BLaER1 treated with 17β-estradiol and CSF1 and Interleukin-3, amounts not matched to agents 10 nM and 100 nM (cell line): Measurements from ENCODE around the gene POLH.
"Not testable (repeated sequence)": the region's sequence is repeated elsewhere in the genome, so short reads cannot be mapped to it uniquely, and the experiment has no call there.

Source experiments
- H3K27ac ChIP-seq, 11 experiments: shearing (Covaris generic); formaldehyde crosslinking; 2 replicates each; pipeline ENCODE4 v1.8.1; 2022
- H3K27me3 ChIP-seq, 11 experiments: shearing (Covaris generic); formaldehyde crosslinking; 2 replicates each; pipeline ENCODE4 v1.8.1; 2022
- H3K36me3 ChIP-seq, 11 experiments: shearing (Covaris generic); formaldehyde crosslinking; 2 replicates each; pipeline ENCODE4 v1.8.1; 2022
- H3K4me1 ChIP-seq, 10 experiments: shearing (Covaris generic); formaldehyde crosslinking; 2 replicates each; pipeline ENCODE4 v1.8.1; 2022
- H3K4me2 ChIP-seq, 11 experiments: shearing (Covaris generic); formaldehyde crosslinking; 2 replicates each; pipeline ENCODE4 v1.8.1; 2022
- H3K4me3 ChIP-seq, 10 experiments: shearing (Covaris generic); formaldehyde crosslinking; 2 replicates each; pipeline ENCODE4 v1.8.1; 2022
- H3K9ac ChIP-seq, 11 experiments: shearing (Covaris generic); formaldehyde crosslinking; 2 replicates each; pipeline ENCODE4 v1.8.1; 2022
- H3K9me3 ChIP-seq, 11 experiments: shearing (Covaris generic); formaldehyde crosslinking; replicated peaks in 1 of 11; 2 replicates each; pipeline ENCODE4 v1.8.1; 2022
- H4K20me1 ChIP-seq, 11 experiments: shearing (Covaris generic); formaldehyde crosslinking; 2 replicates each; pipeline ENCODE4 v1.8.1; 2022
- Cebpa-rat ChIP-seq, 11 experiments: shearing (Covaris generic); IDR thresholded peaks; 2 replicates each; pipeline ENCODE4 v1.8.1; 2022

Gene POLH

DNA sequence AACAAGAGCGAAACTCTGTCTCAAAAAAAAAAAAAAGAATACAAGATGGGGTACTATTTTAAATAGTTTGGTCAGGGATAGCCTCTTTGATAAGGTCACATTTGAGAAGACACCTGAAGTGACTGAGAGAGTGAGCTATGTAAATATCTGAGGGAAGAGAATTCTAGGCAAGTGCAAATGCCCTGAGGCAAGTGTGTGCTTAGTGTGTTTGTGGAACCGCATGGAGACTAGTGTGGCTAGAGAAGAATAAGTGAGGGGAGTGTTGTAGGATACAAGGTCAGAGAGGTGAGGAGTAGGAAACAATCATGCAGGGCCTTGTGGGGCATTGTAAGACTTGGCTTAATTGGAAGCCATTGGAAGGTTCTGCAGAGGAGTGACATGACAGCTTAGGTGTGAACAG lies 72.3 kb downstream of the POLH start:
- H3K27me3 ChIP-seq = no peaks in the 10 kb centered on the region
- H3K36me3 ChIP-seq = peaks cover 0 to 16% (median 5%) of the 10 kb centered on the region in 11 experiments; a peak in 8 of 22 replicates
- no peak overlapping the region for H3K27ac ChIP-seq
- no peak for TF ChIP-seq Cebpa-rat (IDR thresholded peaks at IDR 0.05)
- H3K9me3 ChIP-seq = no peaks in the 10 kb centered on the region
- peaks cover 0 to 4% (median 0%) of the 10 kb centered on the region in 10 experiments; a peak in 1 of 20 replicates for H3K4me1 ChIP-seq
- peaks cover 0 to 17% (median 10%) of the 10 kb centered on the region in 11 experiments; a peak in 17 of 22 replicates for H4K20me1 ChIP-seq
- H3K4me3 ChIP-seq = no peak overlapping the region
- no peak overlapping the region for H3K4me2 ChIP-seq
- H3K9ac ChIP-seq = no peak overlapping the region

DNA sequence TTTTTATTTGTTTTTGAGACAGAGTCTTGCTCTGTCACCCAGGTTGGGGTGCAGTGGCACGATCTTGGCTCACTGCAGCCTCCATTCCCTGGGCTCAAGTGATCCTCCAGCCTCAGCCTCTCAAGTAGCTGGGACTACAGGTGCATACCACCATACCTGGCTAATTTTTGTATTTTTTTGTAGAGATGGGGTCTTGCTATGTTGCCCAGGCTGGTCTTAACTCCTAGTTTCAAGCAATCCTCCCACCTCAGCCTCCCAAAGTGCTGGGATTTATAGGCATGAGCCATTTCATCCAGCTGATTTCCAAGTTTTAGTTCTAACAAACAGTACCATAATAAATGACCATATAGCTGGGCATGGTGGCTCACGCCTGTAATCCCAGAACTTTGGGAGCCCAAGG lies 76.8 kb downstream of the POLH start:
- not testable (repeated sequence) for H3K4me2 ChIP-seq, H3K36me3 ChIP-seq, H3K4me1 ChIP-seq, H3K27me3 ChIP-seq, H3K27ac ChIP-seq, H3K9ac ChIP-seq, H3K4me3 ChIP-seq, H3K9me3 ChIP-seq, H4K20me1 ChIP-seq

DNA sequence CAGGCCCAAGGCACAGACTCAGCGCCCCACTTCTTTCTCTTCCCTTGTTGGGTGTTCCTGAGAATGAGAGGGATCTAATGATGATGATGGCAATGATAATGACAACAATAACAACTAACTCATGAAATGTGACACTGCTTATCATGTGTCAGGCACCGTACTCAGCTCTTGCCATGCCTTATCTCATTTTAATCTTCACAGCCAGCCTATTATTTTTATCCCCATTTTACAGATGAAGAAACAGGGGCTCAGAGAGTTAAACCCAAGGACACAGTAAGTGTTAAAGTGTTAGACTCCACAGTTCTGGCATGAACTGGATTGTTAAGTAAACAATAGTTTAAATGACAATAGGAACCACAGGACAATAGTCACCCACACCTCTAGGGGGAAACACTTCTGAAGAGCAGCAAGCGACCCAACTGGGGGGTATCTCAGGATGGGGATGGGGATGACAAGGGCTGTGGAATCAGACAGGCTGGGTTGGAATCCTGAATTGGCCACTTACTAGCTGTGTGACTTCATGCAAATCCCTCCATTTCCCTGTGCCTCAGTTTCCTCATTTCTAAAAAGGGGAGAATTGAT lies 81.3 kb downstream of the POLH start:
- Histone ChIP-seq H3K9me3 (peaks cover 27 to 44% (median 33%) of the 10 kb centered on the region in 11 experiments), H4K20me1 (no peaks in the 10 kb centered on the region), H3K4me3 (no peak overlapping the region), H3K27me3 (no peaks in the 10 kb centered on the region), H3K9ac (no peak overlapping the region), H3K27ac (no peak overlapping the region), H3K4me1 (peaks cover 0 to 7% (median 4%) of the 10 kb centered on the region in 10 experiments; a peak in 5 of 20 replicates), H3K36me3 (peaks cover 0 to 8% (median 0%) of the 10 kb centered on the region in 11 experiments; a peak in 2 of 22 replicates), H3K4me2 (no peak overlapping the region)
- TF ChIP-seq Cebpa-rat (IDR thresholded peaks at IDR 0.05) = no peak

DNA sequence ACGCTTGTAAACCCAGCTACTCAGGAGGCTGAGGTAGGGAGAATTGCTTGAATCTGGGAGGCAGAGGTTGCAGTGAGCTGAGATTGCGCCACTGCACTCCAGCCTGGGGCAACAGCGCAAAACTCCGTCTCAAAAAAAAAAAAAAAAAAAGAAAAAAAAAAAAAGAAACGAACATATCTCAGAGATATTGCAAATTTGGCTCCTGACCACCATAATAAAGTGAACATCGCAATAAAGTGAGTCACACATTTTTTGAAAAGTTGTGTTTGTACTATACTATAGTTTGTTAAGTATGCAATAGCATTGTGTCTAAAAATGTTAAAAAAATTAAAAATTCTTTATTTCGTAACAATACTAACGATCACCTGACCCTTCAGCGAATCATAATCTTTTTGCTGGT lies 82.2 kb downstream of the POLH start:
- peaks cover 0 to 8% (median 0%) of the 10 kb centered on the region in 11 experiments; a peak in 2 of 22 replicates for H3K36me3 ChIP-seq
- no peak for TF ChIP-seq Cebpa-rat (IDR thresholded peaks at IDR 0.05)
- peaks cover 27 to 44% (median 33%) of the 10 kb centered on the region in 11 experiments for H3K9me3 ChIP-seq
- H4K20me1 ChIP-seq = no peaks in the 10 kb centered on the region
- H3K9ac ChIP-seq = no peak overlapping the region
- H3K27ac ChIP-seq = no peak overlapping the region
- H3K4me2 ChIP-seq = no peak overlapping the region
- peaks cover 0 to 7% (median 4%) of the 10 kb centered on the region in 10 experiments; a peak in 4 of 20 replicates for H3K4me1 ChIP-seq
- H3K27me3 ChIP-seq = no peaks in the 10 kb centered on the region
- H3K4me3 ChIP-seq = no peak overlapping the region

DNA sequence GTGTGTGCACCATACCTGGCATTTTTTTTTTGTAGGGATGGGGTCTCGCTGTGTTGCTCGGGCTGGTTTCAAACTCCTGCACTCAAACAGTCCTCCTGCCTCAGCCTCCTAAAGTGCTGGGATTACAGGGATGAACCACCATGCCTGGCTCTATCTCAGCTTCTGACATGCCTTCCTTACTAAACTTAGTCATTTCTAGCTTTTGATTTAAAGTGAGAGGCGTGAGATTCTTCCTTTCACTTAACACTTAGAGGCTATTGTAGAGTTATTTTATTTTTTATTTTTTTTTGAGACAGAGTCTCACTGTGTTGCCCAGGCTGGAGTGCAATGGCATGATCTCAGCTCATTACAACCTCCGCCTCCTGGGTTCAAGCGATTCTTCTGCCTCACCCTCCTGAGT lies 87.0 kb downstream of the POLH start:
- H3K27me3 ChIP-seq, H3K36me3 ChIP-seq, H3K9ac ChIP-seq, H3K27ac ChIP-seq, H3K4me3 ChIP-seq, H3K4me2 ChIP-seq, H4K20me1 ChIP-seq: not testable (repeated sequence)
- peaks cover 27 to 39% (median 33%) of the 10 kb centered on the region in 11 experiments for H3K9me3 ChIP-seq
- peaks cover 7 to 16% (median 13%) of the 10 kb centered on the region in 10 experiments for H3K4me1 ChIP-seq
